Astrocyte (in vitro differentiated cells and primary cell): ENCODE results near the gene MAP2K7. TPM values are rescaled to one million over a fixed set of nuclear protein-coding genes. Genes with fewer than 3 reads are reported as not detected.

Experiments used
- DNase-seq: peaks from one replicate; pipeline ENCODE4 v3.0.0-alpha.2; 2010; ENCODE audit warnings: low read depth
- FAIRE-seq: peaks from 2 replicates; lab custom pipeline; 2011; peaks lifted over from hg19 to GRCh38; lab: Jason Lieb, UNC
- H2AFZ ChIP-seq: 2 replicates; pipeline ENCODE4 v1.6.0; 2012; ENCODE audit warnings: low read depth, low read length, inconsistent platforms
- H3K27ac ChIP-seq: 2 replicates; pipeline ENCODE4 v1.5.1; 2011; ENCODE audit warnings: low read depth, low read length, inconsistent platforms
- H3K27me3 ChIP-seq: 2 replicates; pipeline ENCODE4 v1.6.0; 2011; ENCODE audit warnings: low read length, inconsistent platforms; ENCODE audit not compliant: insufficient read depth
- H3K36me3 ChIP-seq: 2 replicates; pipeline ENCODE4 v1.5.1; 2011; ENCODE audit warnings: low read length, inconsistent platforms; ENCODE audit not compliant: insufficient read depth
- H3K4me1 ChIP-seq: 2 replicates; pipeline ENCODE4 v1.5.1; 2011; ENCODE audit warnings: low read length, inconsistent platforms; ENCODE audit not compliant: insufficient read depth
- H3K4me2 ChIP-seq: 2 replicates; pipeline ENCODE4 v1.6.0; 2012; ENCODE audit warnings: low read length, inconsistent platforms
- H3K4me3 ChIP-seq: 2 replicates; pipeline ENCODE4 v1.5.1; 2011; ENCODE audit warnings: low read depth, mild to moderate bottlenecking, low read length, inconsistent platforms; ENCODE audit not compliant: insufficient read depth
- H3K79me2 ChIP-seq: 2 replicates; pipeline ENCODE4 v1.6.0; 2012; ENCODE audit warnings: mild to moderate bottlenecking, low read length, inconsistent platforms; ENCODE audit not compliant: insufficient read depth
- H3K9ac ChIP-seq: 2 replicates; pipeline ENCODE4 v1.6.0; 2012; ENCODE audit warnings: mild to moderate bottlenecking, low read length, inconsistent platforms
- H3K9me3 ChIP-seq: 2 replicates; pipeline ENCODE4 v1.5.1; 2012; ENCODE audit warnings: low read depth, mild to moderate bottlenecking, low read length, inconsistent platforms; ENCODE audit not compliant: insufficient read depth
- H4K20me1 ChIP-seq: 2 replicates; pipeline ENCODE4 v1.6.0; 2012; ENCODE audit warnings: low read length, inconsistent platforms; ENCODE audit not compliant: insufficient read depth
- H3K27ac Mint-ChIP-seq: one replicate; pipeline ENCODE4 v1.8.0; 2021; ENCODE audit warnings: mild to moderate bottlenecking, mixed read lengths; ENCODE audit not compliant: unreplicated experiment
- H3K27me3 Mint-ChIP-seq: one replicate; pipeline ENCODE4 v1.8.0; 2021; ENCODE audit warnings: low read depth, mixed read lengths; ENCODE audit not compliant: unreplicated experiment
- H3K36me3 Mint-ChIP-seq: one replicate; pipeline ENCODE4 v1.8.0; 2021; ENCODE audit warnings: low read depth, mixed read lengths; ENCODE audit not compliant: unreplicated experiment
- H3K4me1 Mint-ChIP-seq: one replicate; pipeline ENCODE4 v1.8.0; 2021; ENCODE audit warnings: low read depth, mixed read lengths; ENCODE audit not compliant: unreplicated experiment
- H3K4me3 Mint-ChIP-seq: one replicate; pipeline ENCODE4 v1.8.0; 2021; ENCODE audit warnings: mild to moderate bottlenecking, moderate library complexity, mixed read lengths; ENCODE audit not compliant: unreplicated experiment
- H3K9me3 Mint-ChIP-seq: one replicate; pipeline ENCODE4 v1.8.0; 2021; ENCODE audit warnings: mild to moderate bottlenecking, mixed read lengths; ENCODE audit not compliant: unreplicated experiment
- CTCF ChIP-seq: IDR thresholded peaks from 2 replicates; pipeline ENCODE4 v1.5.1; 2011; ENCODE audit warnings: low read depth, mild to moderate bottlenecking, inconsistent platforms, low read length, moderate library complexity; ENCODE audit not compliant: insufficient read depth
- EZH2 ChIP-seq: IDR thresholded peaks from 2 replicates; pipeline ENCODE4 v1.6.1; 2012; ENCODE audit warnings: mild to moderate bottlenecking, low read length, inconsistent platforms; ENCODE audit not compliant: insufficient read depth
- total RNA-seq: library from RNA; stranded (reverse); gene quantifications from 2 replicates; pipeline ENCODE4 v1.2.1, GENCODE V29; 2021

The MAP2K7 gene
- total RNA-seq, 1 donor from 2014 or later: 22.9 TPM

DNA sequence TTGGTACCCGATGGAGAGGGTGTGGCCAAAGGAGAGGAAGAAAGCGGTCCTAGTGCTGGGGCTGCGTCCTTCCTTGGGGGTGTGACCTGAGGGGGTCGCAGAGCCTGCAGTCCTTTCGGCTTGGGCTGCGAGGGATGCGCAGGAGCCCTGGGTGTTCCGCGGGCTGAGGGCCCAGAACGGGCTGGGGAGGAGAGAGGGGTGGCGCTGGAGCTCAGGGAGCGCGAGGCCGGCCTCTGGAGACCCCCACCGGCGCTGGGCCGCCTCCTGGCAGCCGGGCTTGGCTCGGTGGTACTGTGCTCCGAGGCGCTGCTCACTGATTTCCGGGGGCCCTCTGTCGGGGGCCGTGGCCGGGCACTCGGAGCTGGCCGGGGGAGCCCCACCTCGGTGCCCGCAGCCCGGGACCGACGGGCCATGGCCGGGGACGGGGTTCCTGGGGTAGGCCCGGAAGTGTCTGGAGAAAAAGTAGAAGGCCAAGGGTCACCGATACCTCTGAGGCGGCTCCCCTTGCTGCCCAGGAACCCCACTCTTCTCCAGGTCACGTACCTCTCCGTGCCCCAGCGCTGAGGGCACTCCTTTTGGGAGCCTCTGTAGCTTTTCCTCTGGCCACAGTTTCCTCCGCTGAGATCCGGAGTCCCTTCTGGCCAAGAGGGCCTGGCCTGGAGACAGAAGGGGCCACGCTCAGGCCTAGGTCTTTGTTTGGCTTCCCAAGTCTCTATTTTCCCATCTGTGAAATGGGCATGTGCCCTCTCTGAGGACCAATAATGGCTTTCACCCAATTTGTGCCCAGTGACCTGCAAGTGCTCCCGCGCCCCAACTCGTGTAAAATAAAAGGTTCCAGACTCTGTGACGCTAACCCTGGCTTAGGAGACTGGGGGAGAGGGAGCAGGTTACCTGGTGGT, 31.1 kb upstream of the MAP2K7 start:
- peaks cover 8% of the 10 kb centered on the region for H3K4me1 Mint-ChIP-seq
- peaks cover 16% of the 10 kb centered on the region for H3K27me3 Mint-ChIP-seq
- H3K27ac Mint-ChIP-seq: no peak overlapping the region
- Histone ChIP-seq H3K4me2 (peak overlapping the region; percentile 89), H3K9ac (no peak overlapping the region), H3K27me3 (peaks cover 12% of the 10 kb centered on the region), H3K79me2 (no peaks in the 10 kb centered on the region), H3K27ac (no peak overlapping the region), H3K36me3 (no peaks in the 10 kb centered on the region), H4K20me1 (no peaks in the 10 kb centered on the region), H3K4me1 (peaks cover 12% of the 10 kb centered on the region), H3K4me3 (no peak overlapping the region), H3K9me3 (no peaks in the 10 kb centered on the region), H2AFZ (no peak overlapping the region)
- TF ChIP-seq CTCF: no peak
- TF ChIP-seq EZH2: no peak
- H3K36me3 Mint-ChIP-seq: no peaks in the 10 kb centered on the region
- no peak for DNase-seq
- no peaks in the 10 kb centered on the region for H3K9me3 Mint-ChIP-seq
- H3K4me3 Mint-ChIP-seq: no peak overlapping the region
- no peak for FAIRE-seq

GRCh38 chr19:7873304-7874075, 30.2 kb upstream of the MAP2K7 start:
- Histone ChIP-seq H3K27ac (no peak overlapping the region), H3K27me3 (peaks cover 12% of the 10 kb centered on the region), H2AFZ (no peak overlapping the region), H3K4me2 (peak overlapping the region; percentile 74), H3K9me3 (no peaks in the 10 kb centered on the region), H3K4me3 (no peak overlapping the region), H3K79me2 (no peaks in the 10 kb centered on the region), H3K36me3 (no peaks in the 10 kb centered on the region), H3K9ac (no peak overlapping the region), H3K4me1 (peaks cover 12% of the 10 kb centered on the region), H4K20me1 (no peaks in the 10 kb centered on the region)
- Mint-ChIP-seq H3K27ac (no peak overlapping the region), H3K36me3 (no peaks in the 10 kb centered on the region), H3K9me3 (no peaks in the 10 kb centered on the region), H3K4me3 (peak overlapping the region; percentile 77), H3K27me3 (peaks cover 14% of the 10 kb centered on the region), H3K4me1 (peaks cover 9% of the 10 kb centered on the region)
- no peak for DNase-seq
- no peak for FAIRE-seq
- TF ChIP-seq CTCF (no peak), EZH2 (peak; percentile 96)
